Measurements from ENCODE around the gene PGK1.
A peak's percentile ranks its signal among the peaks of the same experiment; 100 is the strongest.
"Not testable (repeated sequence)": the region's sequence is repeated elsewhere in the genome, so short reads cannot be mapped to it uniquely, and the experiment has no call there.

PGK1 gene

DNA sequence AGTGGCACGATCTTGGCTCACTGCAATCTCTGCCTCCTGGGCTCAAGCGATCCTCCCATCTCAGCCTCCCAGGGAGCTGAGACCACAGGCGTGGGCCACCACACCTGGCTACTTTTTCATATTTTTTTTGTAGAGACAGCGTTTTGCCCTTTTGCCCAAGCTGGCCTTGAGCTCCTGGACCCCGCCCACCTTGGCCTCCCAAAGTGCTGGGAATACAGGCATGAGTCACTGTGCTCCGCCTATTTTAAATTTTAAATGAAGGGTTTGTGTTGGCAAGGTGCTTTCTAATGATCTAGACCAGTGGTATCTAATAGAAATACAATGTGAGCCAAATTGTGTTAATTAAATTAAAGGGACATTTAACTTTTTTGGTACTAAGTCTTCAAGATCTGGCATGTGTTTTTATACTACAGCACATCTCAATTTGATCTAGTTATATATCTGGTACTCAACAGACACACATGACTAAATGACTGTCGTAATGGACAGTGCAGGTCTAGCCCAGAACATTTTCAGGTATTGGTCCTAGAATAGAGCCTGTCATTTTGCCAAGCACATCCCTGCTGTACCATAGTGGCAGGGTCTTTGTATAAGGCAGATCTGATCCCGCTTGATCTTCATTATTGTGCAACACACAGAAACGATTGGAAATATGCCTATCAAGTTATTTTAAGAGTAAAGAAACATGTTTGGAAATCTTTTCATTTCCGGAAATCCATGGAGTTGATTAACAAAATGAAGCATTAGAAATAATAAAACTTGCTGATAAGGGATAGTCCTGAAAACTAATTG lies 7.3 kb downstream of the PGK1 start:
- DNase-seq (ENCODE audit: low read depth in 1 of 2, low spot score in 1 of 2), result no peak

DNA sequence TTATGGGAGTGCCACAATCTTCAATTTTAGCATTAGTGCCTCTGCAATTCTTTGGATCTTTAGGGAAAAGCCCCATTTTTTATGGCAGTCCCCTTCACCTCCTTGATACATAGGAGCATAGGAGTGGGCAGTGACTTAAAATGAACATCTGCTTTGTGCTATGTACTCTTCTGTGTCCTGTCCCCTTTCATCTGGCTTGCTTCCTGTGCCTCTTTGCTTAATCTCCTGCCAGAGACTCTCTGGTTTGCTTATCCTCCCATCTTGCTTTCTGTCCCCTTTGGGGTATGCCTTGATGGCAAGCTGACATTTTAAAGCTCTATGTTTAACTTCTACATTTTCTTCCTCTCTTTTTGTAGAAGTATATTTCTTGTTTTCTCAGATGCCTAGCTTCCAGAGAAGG lies 12.3 kb downstream of the PGK1 start:
- no peak for DNase-seq (ENCODE audit: low read depth in 1 of 2, low spot score in 1 of 2)

- DNase-seq (ENCODE audit: low read depth in 1 of 2, low spot score in 1 of 2), result no peak
Observed at GRCh38 chrX:78116766-78117165, 12.7 kb downstream of the PGK1 start.

DNA sequence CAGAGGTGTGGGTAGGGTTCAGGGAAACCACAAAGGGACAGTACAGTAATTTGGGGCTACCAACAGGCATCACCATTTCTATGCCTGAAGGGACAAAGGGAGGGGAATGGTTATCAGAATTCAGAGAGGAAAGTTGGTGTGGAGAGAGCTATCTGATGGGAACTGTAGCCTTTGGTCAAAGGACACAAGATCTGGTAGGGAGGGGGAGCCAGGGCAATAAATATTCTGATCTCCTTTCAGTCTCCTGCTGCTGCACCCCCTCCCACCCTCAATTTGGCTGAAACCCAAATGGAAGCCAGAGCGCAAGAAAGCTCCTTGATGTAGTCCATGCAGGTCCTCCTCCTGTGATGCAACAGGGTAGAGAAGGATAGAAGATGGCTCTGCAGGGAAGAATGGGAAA lies 14.6 kb downstream of the PGK1 start:
- DNase-seq (ENCODE audit: low read depth in 1 of 2, low spot score in 1 of 2), result no peak

DNA sequence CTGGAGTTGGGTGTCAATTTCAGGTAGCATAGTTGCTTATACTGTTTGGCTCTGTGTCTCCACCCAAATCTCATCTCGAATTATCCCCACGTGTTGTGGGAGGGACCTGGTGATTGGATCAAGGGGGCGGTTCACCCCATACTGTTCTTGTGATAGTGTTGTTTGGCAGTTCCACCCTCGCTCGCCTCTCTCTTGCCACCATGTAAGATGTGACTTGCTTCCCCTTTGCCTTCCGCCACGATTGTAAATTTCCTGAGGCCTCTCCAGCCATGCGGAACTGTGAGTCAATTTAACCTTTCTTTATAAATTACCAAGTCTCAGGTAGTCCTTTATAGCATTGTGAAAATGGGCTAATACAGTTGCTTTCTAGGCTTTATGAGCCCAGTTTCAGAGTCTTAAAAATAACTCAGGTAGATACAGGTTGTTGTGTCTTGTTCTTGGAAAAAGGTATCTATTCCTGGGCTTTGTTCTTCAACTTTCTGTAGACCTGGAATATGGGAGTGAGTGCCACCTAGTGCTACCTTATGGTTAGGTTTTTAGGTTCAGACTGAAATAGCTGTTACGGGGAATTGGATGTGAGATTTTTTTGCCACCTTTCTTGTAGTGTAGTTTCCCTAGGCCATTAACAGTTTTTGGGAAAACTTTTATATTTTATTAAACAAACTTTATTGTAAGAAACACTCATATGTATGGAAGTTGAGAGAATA lies 15.6 kb downstream of the PGK1 start:
- DNase-seq (ENCODE audit: low read depth in 1 of 2, low spot score in 1 of 2), result no peak

DNA sequence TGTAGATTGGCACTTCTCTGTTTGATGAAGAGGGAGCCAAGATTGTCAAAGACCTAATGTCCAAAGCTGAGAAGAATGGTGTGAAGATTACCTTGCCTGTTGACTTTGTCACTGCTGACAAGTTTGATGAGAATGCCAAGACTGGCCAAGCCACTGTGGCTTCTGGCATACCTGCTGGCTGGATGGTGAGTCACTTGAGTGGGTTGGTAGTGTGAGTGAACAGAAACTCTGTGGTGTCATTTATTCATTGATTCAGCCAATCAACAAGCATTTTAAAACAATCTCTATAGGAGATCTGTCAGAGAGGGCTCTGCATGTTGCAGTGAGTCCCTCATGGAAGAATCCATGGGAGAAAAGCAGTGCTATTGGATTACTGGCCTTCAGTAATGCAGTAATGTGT lies 19.1 kb downstream of the PGK1 start:
- DNase-seq (ENCODE audit: low read depth in 1 of 2, low spot score in 1 of 2), result no peak

DNA sequence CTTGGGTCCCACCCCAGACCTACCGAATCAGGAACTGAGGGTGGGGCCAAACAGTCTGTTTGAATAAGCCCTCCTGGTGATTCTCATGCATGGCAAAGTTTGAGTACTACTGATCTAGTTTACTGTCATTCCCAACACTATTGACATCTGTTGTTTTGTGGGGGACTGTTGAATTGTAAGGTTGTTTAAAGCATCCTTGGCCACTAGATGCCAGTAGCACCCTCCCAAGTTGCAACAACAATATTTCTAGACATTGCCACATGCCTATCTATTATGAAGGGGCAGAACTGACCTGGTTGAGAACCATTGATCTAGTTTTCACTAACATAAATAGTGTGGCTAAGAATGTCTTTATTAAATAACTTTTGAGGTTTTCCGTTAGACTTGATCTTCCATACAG lies 20.3 kb downstream of the PGK1 start:
- no peak for DNase-seq (ENCODE audit: low read depth in 1 of 2, low spot score in 1 of 2)

DNA sequence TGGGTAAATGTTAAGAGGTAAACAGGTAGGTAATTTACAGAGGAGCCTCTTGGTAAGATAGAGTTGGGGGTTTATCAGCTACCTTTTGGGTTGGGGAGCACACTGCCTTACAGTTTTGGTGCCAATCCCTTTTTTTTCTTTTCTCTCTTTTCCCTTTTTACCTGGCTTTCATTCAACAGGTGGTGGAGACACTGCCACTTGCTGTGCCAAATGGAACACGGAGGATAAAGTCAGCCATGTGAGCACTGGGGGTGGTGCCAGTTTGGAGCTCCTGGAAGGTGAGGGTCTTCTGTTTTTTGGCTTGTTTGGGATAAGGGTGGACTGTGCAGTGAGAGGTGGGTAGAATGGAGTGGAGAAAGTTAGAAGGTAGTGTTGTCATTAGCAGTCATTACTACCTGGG lies 21.1 kb downstream of the PGK1 start:
- no peak for DNase-seq (ENCODE audit: low read depth in 1 of 2, low spot score in 1 of 2)

GRCh38 chrX:78125781-78126180 lies 21.7 kb downstream of the PGK1 start:
- not testable (repeated sequence) for DNase-seq (ENCODE audit: low read depth in 1 of 2, low spot score in 1 of 2)

DNA sequence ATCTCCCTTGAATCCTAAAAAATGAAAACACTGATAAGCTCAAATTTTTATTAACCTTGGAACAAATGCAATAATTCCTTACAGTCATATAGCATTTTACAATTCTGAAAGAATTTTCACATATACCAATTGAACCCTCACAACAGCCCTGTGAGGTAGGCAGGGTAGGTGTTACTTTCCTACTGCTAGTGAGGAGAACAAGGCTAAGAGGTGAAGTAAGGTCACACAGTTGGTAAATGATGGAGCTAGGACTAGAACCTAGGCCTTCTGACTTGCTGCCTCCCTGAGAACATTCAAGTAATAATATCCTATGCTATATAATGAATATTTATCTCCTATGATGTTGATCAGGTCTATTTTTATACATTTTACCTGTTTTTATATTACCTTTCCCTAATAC lies 25.7 kb downstream of the PGK1 start:
- no peak for DNase-seq (ENCODE audit: low read depth in 1 of 2, low spot score in 1 of 2)

DNA sequence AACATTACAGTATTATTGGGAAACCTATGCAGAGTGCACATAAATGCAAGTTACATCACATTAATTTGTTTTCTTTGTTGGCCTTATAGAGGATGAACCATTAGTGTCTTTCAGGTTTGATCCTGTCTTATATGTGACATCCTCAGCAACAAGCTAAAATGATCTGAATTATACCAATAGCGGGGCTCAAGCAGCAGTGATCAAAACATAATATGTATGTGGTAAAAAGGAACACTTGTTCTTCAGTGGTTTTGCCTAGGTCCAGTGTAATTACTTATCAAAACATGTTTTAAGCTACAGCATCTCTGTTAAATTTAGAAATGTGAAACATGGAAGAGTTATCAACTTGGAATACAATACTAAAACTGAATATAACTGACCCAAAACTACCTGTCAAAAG lies 26.3 kb downstream of the PGK1 start:
- no peak for DNase-seq (ENCODE audit: low read depth in 1 of 2, low spot score in 1 of 2)

- DNase-seq (ENCODE audit: low read depth in 1 of 2, low spot score in 1 of 2), result no peak
Observed at GRCh38 chrX:78131117-78131516, 27.1 kb downstream of the PGK1 start.

GRCh38 chrX:78133238-78133960 lies 29.4 kb downstream of the PGK1 start:
- no peak for DNase-seq (ENCODE audit: low read depth in 1 of 2, low spot score in 1 of 2)

DNA sequence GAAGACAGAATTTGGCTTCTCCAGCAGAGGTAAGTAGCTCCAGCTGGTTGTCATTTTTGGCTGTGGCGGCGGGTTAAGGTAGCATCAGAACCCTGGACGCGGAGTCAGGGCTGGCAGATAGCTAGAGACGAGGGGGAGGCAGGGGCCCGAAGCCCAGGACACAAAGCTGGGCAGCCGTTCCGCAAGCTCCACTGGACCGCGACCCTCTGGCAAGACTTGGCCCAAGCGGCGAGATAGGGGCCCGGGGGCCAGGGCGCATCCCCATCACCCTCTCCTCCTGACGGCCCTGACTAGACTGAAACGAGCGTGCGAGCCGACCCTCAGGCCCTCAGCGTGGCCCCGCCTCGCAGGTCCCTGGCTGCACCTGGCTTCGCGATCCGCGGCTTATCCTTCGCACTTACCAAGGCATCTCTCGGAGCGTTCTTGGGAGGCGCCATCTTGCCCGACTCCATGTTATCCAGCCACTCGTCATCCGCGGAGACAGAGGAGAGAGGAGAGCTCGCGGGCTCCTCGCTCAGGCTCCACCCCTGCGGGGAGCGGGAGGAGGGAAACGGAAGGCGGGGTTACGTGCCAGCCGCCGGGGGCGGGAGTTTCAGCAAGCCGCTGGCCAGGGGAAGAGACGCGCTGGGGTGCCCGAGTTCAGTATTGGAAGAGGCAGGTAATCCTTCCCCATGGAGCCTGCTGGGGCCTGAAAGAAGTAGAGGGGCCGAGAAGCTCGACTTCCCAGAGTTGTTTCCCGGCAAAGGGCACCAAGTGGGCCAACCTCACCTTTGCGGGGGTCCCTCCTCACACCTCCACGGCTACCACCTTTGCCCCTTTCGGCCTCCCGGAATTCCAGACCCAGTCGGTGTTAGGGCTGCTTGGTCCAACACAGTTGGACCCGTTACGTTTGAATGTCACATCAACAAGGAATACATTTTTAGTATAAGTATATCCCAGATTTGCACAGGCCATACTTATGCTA lies 35.4 kb downstream of the PGK1 start, which contains the start of gene TAF9B:
Gene TAF9B (minus strand): TSS at position 491 of the 964 bp plus-strand sequence. CDS start 39 bp downstream, at position 452.
- peak; percentile 63 to 71 for DNase-seq (ENCODE audit: low read depth in 1 of 2, low spot score in 1 of 2)

GRCh38 chrX:78140206-78140605 lies 36.2 kb downstream of the PGK1 start:
- DNase-seq (ENCODE audit: low read depth in 1 of 2, low spot score in 1 of 2), result no peak

- DNase-seq (ENCODE audit: low read depth in 1 of 2, low spot score in 1 of 2), result not testable (repeated sequence)
Observed at GRCh38 chrX:78147002-78147540, 43.0 kb downstream of the PGK1 start.

GRCh38 chrX:78157373-78157772 lies 53.3 kb downstream of the PGK1 start:
- not testable (repeated sequence) for DNase-seq (ENCODE audit: low read depth in 1 of 2, low spot score in 1 of 2)

GRCh38 chrX:78157846-78158245 lies 53.8 kb downstream of the PGK1 start:
- DNase-seq (ENCODE audit: low read depth in 1 of 2, low spot score in 1 of 2), result not testable (repeated sequence)

GRCh38 chrX:78160711-78161110 lies 56.7 kb downstream of the PGK1 start:
- not testable (repeated sequence) for DNase-seq (ENCODE audit: low read depth in 1 of 2, low spot score in 1 of 2)

- not testable (repeated sequence) for DNase-seq (ENCODE audit: low read depth in 1 of 2, low spot score in 1 of 2)
Observed at GRCh38 chrX:78163175-78163574, 59.1 kb downstream of the PGK1 start.
